Endothelial cell of umbilical vein (primary cell): ENCODE measurements around the gene HCFC2.

Experiments used
- EZH2 ChIP-seq: IDR thresholded peaks from 2 replicates; pipeline ENCODE4 v1.6.1; 2012; ENCODE audit warnings: borderline replicate concordance, low read depth, mild to moderate bottlenecking, moderate library complexity, low read length, inconsistent platforms; ENCODE audit not compliant: severe bottlenecking
- FOS ChIP-seq: IDR thresholded peaks from 2 replicates; pipeline ENCODE4 v1.6.1; 2011; ENCODE audit warnings: mild to moderate bottlenecking, low read length, moderate library complexity, borderline replicate concordance; ENCODE audit not compliant: insufficient read depth
- GATA2 ChIP-seq: IDR thresholded peaks from 2 replicates; pipeline ENCODE4 v1.7.0; 2011; ENCODE audit warnings: low read depth, mild to moderate bottlenecking, moderate library complexity, mixed read lengths, low read length; ENCODE audit not compliant: insufficient read length, insufficient read depth
- JUN ChIP-seq: IDR thresholded peaks from 2 replicates; pipeline ENCODE4 v1.6.1; 2011; ENCODE audit warnings: borderline replicate concordance, low read depth; ENCODE audit not compliant: insufficient read length, insufficient read depth
- MYC ChIP-seq: IDR thresholded peaks from one replicate; pipeline ENCODE4 v1.6.1; 2011; ENCODE audit warnings: mild to moderate bottlenecking, low read depth, low read length
- POLR2A ChIP-seq: IDR thresholded peaks from 2 replicates; pipeline ENCODE4 v1.6.1; 2012; ENCODE audit warnings: low read depth, mild to moderate bottlenecking, control low read depth, low read length
- POLR2AphosphoS5 ChIP-seq: IDR thresholded peaks from 2 replicates; pipeline ENCODE4 v1.6.1; 2012; ENCODE audit warnings: low read depth, mild to moderate bottlenecking, control low read depth, low read length, moderate library complexity; ENCODE audit not compliant: insufficient read depth
- TF ChIP-seq, protein P1 (sequence below), 2 donors: IDR thresholded peaks; 1 replicate in 1 of 2; 2 replicates in 1 of 2; pipeline ENCODE4 v1.5.1; 2011; ENCODE audit warnings: low read length in 2 of 2, mild to moderate bottlenecking in 2 of 2, moderate library complexity in 2 of 2, control low read depth in 1 of 2, inconsistent platforms in 1 of 2, low read depth in 1 of 2; ENCODE audit not compliant: insufficient read depth in 1 of 2; ENCODE audit errors: extremely low read depth in 1 of 2
- TF ChIP-seq, protein P2 (sequence below): IDR thresholded peaks from 2 replicates; pipeline ENCODE4 v1.6.1; 2011; ENCODE audit not compliant: insufficient read depth, insufficient read length

DNA sequence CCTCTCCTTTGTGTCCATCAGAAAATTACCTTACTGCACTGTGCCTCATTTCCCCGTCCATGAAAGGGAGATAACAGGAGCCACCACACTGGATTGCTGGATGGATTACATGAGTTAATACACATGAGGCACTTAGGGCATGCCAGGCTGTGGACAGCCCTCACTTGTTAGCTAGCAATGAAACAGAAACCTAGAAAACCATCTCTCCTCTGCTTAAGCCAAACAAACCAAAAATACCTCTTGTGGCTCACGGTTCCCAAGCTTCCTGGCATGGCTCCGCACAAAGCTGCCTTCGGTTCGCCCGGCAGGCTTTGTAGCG, 660 bp upstream of the HCFC2 start:
- TF ChIP-seq EZH2 = no peak
- TF ChIP-seq POLR2AphosphoS5 = no peak
- TF ChIP-seq, protein P1, sequence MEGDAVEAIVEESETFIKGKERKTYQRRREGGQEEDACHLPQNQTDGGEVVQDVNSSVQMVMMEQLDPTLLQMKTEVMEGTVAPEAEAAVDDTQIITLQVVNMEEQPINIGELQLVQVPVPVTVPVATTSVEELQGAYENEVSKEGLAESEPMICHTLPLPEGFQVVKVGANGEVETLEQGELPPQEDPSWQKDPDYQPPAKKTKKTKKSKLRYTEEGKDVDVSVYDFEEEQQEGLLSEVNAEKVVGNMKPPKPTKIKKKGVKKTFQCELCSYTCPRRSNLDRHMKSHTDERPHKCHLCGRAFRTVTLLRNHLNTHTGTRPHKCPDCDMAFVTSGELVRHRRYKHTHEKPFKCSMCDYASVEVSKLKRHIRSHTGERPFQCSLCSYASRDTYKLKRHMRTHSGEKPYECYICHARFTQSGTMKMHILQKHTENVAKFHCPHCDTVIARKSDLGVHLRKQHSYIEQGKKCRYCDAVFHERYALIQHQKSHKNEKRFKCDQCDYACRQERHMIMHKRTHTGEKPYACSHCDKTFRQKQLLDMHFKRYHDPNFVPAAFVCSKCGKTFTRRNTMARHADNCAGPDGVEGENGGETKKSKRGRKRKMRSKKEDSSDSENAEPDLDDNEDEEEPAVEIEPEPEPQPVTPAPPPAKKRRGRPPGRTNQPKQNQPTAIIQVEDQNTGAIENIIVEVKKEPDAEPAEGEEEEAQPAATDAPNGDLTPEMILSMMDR (IDR thresholded peaks at IDR 0.05; ENCODE audit: extremely low read depth in 1 of 2, insufficient read depth in 1 of 2, low read depth in 1 of 2, low read length in 2 of 2) = no peak
- TF ChIP-seq POLR2A = no peak
- TF ChIP-seq, protein P2, sequence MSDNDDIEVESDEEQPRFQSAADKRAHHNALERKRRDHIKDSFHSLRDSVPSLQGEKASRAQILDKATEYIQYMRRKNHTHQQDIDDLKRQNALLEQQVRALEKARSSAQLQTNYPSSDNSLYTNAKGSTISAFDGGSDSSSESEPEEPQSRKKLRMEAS = no peak
- no peak for TF ChIP-seq FOS
- TF ChIP-seq MYC = no peak
- no peak for TF ChIP-seq GATA2
- TF ChIP-seq JUN = no peak
